Central memory CD8-positive, alpha-beta T cell (primary cell): ENCODE results near the gene SMU1.

Source experiments
- ATAC-seq: fragments of 150-1000 bp; cut with Tn5 transposase; replicated peaks from 2 replicates; pipeline ENCODE4 v1.10.0; 2022; ENCODE audit warnings: mild to moderate bottlenecking, moderate FRiP score, moderate number of reproducible peaks; ENCODE audit not compliant: poor library complexity, severe bottlenecking; ENCODE audit errors: extremely low read depth
- DNase-seq, 2 donors: peaks; one replicate each; pipeline ENCODE4 v3.0.0; 2021; ENCODE audit warnings: low spot score in 2 of 2
- H3K27ac Mint-ChIP-seq: one replicate; pipeline ENCODE4 v1.8.0; 2022; ENCODE audit warnings: low read depth, mild to moderate bottlenecking, moderate library complexity, mixed read lengths
- H3K27me3 Mint-ChIP-seq: one replicate; pipeline ENCODE4 v1.8.0; 2022; ENCODE audit warnings: mixed read lengths
- H3K36me3 Mint-ChIP-seq: one replicate; pipeline ENCODE4 v1.8.0; 2022; ENCODE audit warnings: mild to moderate bottlenecking, moderate library complexity, mixed read lengths; ENCODE audit not compliant: insufficient read depth
- H3K4me1 Mint-ChIP-seq: one replicate; pipeline ENCODE4 v1.8.0; 2022; ENCODE audit warnings: mixed read lengths
- H3K4me3 Mint-ChIP-seq: one replicate; pipeline ENCODE4 v1.8.0; 2022; ENCODE audit warnings: mild to moderate bottlenecking, moderate library complexity, mixed read lengths
- H3K9me3 Mint-ChIP-seq: one replicate; pipeline ENCODE4 v1.8.0; 2022; ENCODE audit warnings: mixed read lengths

The SMU1 gene

GRCh38 chr9:33065157-33066076 is 11.1 kb downstream of the SMU1 start:
- no peak overlapping the region for H3K27ac Mint-ChIP-seq
- H3K4me3 Mint-ChIP-seq = no peak overlapping the region
- peaks cover 77% of the 10 kb centered on the region for H3K36me3 Mint-ChIP-seq
- H3K27me3 Mint-ChIP-seq = no peaks in the 10 kb centered on the region
- H3K9me3 Mint-ChIP-seq = no peaks in the 10 kb centered on the region
- DNase-seq (no peak), ATAC-seq (no peak)
- peaks cover 18% of the 10 kb centered on the region for H3K4me1 Mint-ChIP-seq

- no peak for ATAC-seq
- no peaks in the 10 kb centered on the region for H3K9me3 Mint-ChIP-seq
- H3K27me3 Mint-ChIP-seq = no peaks in the 10 kb centered on the region
- no peak for DNase-seq
- no peak overlapping the region for H3K27ac Mint-ChIP-seq
- peaks cover 60% of the 10 kb centered on the region for H3K36me3 Mint-ChIP-seq
- H3K4me3 Mint-ChIP-seq = no peak overlapping the region
- no peaks in the 10 kb centered on the region for H3K4me1 Mint-ChIP-seq
These were observed 25.3 kb downstream of the SMU1 start for GRCh38 chr9:33051144-33051543.

GRCh38 chr9:33049680-33050361 is 26.7 kb downstream of the SMU1 start:
- no peaks in the 10 kb centered on the region for H3K9me3 Mint-ChIP-seq
- H3K27me3 Mint-ChIP-seq = no peaks in the 10 kb centered on the region
- H3K4me3 Mint-ChIP-seq = no peak overlapping the region
- H3K4me1 Mint-ChIP-seq = peaks cover 3% of the 10 kb centered on the region
- DNase-seq (no peak), ATAC-seq (no peak)
- peaks cover 56% of the 10 kb centered on the region for H3K36me3 Mint-ChIP-seq
- H3K27ac Mint-ChIP-seq = no peak overlapping the region

GRCh38 chr9:33048054-33048465 is 28.4 kb downstream of the SMU1 start:
- Mint-ChIP-seq H3K4me3 (no peak overlapping the region), H3K4me1 (peaks cover 12% of the 10 kb centered on the region), H3K9me3 (no peaks in the 10 kb centered on the region), H3K36me3 (peaks cover 58% of the 10 kb centered on the region), H3K27me3 (no peaks in the 10 kb centered on the region), H3K27ac (no peak overlapping the region)
- DNase-seq (no peak), ATAC-seq (no peak)

- Mint-ChIP-seq H3K4me3 (no peak overlapping the region), H3K9me3 (no peaks in the 10 kb centered on the region), H3K27ac (no peak overlapping the region), H3K36me3 (peaks cover 58% of the 10 kb centered on the region), H3K4me1 (peaks cover 12% of the 10 kb centered on the region), H3K27me3 (no peaks in the 10 kb centered on the region)
- ATAC-seq = no peak
- DNase-seq = no peak
These were observed 30.4 kb downstream of the SMU1 start for GRCh38 chr9:33046061-33046460.

GRCh38 chr9:33044677-33045282 is 31.7 kb downstream of the SMU1 start:
- Mint-ChIP-seq H3K36me3 (peaks cover 63% of the 10 kb centered on the region), H3K27me3 (no peaks in the 10 kb centered on the region), H3K27ac (peak overlapping the region; percentile 79), H3K9me3 (no peaks in the 10 kb centered on the region), H3K4me1 (peaks cover 12% of the 10 kb centered on the region), H3K4me3 (peak overlapping the region; percentile 63)
- DNase-seq (no peak), ATAC-seq (no peak)

GRCh38 chr9:33044162-33044673 is 32.3 kb downstream of the SMU1 start:
- no peaks in the 10 kb centered on the region for H3K9me3 Mint-ChIP-seq
- no peaks in the 10 kb centered on the region for H3K27me3 Mint-ChIP-seq
- peaks cover 12% of the 10 kb centered on the region for H3K4me1 Mint-ChIP-seq
- H3K4me3 Mint-ChIP-seq = peak overlapping the region; percentile 63
- peak; percentile 44 for DNase-seq
- peaks cover 62% of the 10 kb centered on the region for H3K36me3 Mint-ChIP-seq
- peak overlapping the region; percentile 8 for H3K27ac Mint-ChIP-seq
- peak; percentile 63 for ATAC-seq

GRCh38 chr9:33043671-33044070 is 32.8 kb downstream of the SMU1 start:
- DNase-seq (no peak), ATAC-seq (no peak)
- Mint-ChIP-seq H3K4me3 (peak overlapping the region; percentile 63), H3K27me3 (no peaks in the 10 kb centered on the region), H3K4me1 (peaks cover 12% of the 10 kb centered on the region), H3K36me3 (peaks cover 64% of the 10 kb centered on the region), H3K9me3 (no peaks in the 10 kb centered on the region), H3K27ac (peak overlapping the region; percentile 8)

- Mint-ChIP-seq H3K4me1 (peaks cover 12% of the 10 kb centered on the region), H3K27me3 (no peaks in the 10 kb centered on the region), H3K4me3 (no peak overlapping the region), H3K9me3 (no peaks in the 10 kb centered on the region), H3K36me3 (peaks cover 68% of the 10 kb centered on the region), H3K27ac (no peak overlapping the region)
- DNase-seq (no peak), ATAC-seq (no peak)
These were observed 34.0 kb downstream of the SMU1 start for GRCh38 chr9:33042473-33042872.

GRCh38 chr9:33041432-33042188 is 34.9 kb downstream of the SMU1 start:
- no peak overlapping the region for H3K4me3 Mint-ChIP-seq
- DNase-seq (no peak), ATAC-seq (no peak)
- peaks cover 15% of the 10 kb centered on the region for H3K4me1 Mint-ChIP-seq
- H3K36me3 Mint-ChIP-seq = peaks cover 68% of the 10 kb centered on the region
- no peaks in the 10 kb centered on the region for H3K27me3 Mint-ChIP-seq
- no peak overlapping the region for H3K27ac Mint-ChIP-seq
- no peaks in the 10 kb centered on the region for H3K9me3 Mint-ChIP-seq

- H3K9me3 Mint-ChIP-seq = no peaks in the 10 kb centered on the region
- peaks cover 70% of the 10 kb centered on the region for H3K36me3 Mint-ChIP-seq
- H3K4me1 Mint-ChIP-seq = peaks cover 22% of the 10 kb centered on the region
- ATAC-seq (no peak), DNase-seq (no peak)
- no peak overlapping the region for H3K4me3 Mint-ChIP-seq
- no peaks in the 10 kb centered on the region for H3K27me3 Mint-ChIP-seq
- no peak overlapping the region for H3K27ac Mint-ChIP-seq
These were observed 35.6 kb downstream of the SMU1 start for GRCh38 chr9:33040792-33041431.

- peaks cover 92% of the 10 kb centered on the region for H3K36me3 Mint-ChIP-seq
- no peaks in the 10 kb centered on the region for H3K9me3 Mint-ChIP-seq
- H3K27me3 Mint-ChIP-seq = no peaks in the 10 kb centered on the region
- no peak overlapping the region for H3K27ac Mint-ChIP-seq
- DNase-seq (no peak), ATAC-seq (no peak)
- peaks cover 48% of the 10 kb centered on the region for H3K4me1 Mint-ChIP-seq
- no peak overlapping the region for H3K4me3 Mint-ChIP-seq
These were observed 43.6 kb downstream of the SMU1 start for GRCh38 chr9:33032865-33033264.
